Stimulated activated CD8-positive, alpha-beta memory T cell treated with anti-CD3 and anti-CD28 coated beads, Interleukin-7, amount 100 ng/mL, for 24 hours (primary cell): ENCODE measurements around the gene SAC3D1.
"Not testable (repeated sequence)": the region's sequence is repeated elsewhere in the genome, so short reads cannot be mapped to it uniquely, and the experiment has no call there.

ENCODE experiments used
- DNase-seq: peaks from one replicate; pipeline ENCODE4 v3.0.0-alpha.2; 2020; ENCODE audit warnings: low read depth

Gene SAC3D1

DNA sequence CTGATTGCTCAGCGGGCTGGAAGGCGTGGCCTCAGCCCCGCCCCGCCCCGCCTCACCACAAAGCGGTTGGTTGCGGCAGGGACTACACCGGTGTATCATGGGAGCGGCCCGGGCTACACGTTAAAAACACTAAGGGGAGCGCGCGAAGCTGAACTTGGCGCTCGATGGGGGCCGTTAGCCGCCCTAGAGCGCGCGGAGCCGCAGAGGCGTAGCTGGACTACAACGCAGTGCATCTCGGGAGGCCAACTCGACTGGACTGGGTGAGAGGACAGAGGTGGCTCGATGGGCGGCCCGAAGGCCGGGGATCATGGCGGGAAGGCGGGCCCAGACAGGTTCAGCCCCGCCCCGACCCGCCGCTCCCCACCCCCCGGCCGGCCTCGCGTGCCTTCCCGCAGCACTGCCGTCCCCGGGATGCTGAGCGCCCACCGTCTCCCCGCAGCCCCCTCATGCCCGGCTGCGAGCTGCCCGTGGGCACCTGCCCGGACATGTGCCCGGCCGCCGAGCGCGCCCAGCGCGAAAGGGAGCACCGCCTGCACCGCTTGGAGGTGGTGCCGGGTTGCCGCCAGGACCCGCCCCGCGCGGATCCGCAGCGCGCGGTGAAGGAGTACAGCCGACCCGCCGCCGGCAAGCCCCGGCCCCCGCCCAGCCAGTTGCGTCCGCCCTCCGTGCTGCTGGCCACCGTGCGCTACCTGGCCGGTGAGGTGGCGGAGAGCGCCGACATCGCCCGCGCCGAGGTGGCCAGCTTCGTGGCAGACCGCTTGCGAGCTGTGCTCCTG is at the start of gene SAC3D1:
TSS of gene SAC3D1 (plus strand) at position 364 of the 776 bp plus-strand sequence. CDS start at position 447, 83 bp downstream.
- peak; percentile 67 for DNase-seq

DNA sequence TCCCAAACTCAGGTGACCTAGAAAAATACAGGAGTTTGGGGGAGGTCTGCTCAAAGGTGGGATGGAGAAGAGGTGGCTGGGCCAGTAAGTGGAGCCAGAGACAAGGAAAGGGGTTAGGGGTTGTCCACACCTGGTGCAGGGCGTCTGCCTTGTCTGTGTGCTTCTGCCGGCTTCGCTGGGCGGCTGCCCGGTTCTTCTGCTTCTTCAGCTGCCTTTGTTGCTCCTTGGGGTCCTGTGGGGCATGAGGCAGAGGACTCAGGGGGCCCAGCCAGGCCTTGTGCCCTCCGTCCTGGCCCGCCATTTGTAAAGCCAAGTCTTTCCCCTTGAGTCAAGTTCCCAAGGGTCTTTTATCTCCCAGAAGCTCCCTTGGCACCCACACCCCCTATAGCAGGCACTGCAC is 46.7 kb upstream of the SAC3D1 start:
- DNase-seq, result no peak

DNA sequence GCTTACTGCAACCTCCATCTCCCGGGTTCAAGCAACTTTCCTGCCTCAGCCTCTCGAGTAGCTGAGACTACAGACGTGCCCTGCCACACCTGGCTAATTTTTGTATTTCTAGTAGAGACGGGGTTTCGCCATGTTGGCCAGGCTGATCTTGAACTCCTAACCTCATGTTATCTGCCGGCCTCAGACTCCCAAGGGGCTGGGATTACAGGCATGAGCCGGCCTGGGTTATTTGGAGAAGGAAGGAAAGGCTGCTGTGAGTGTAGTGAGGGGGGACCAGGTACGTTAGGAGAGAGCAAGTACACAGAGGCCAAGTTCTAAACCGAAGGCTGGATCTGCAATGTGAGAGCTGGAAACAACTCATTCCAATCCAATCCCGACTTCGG is 44.7 kb upstream of the SAC3D1 start:
- no peak for DNase-seq

DNA sequence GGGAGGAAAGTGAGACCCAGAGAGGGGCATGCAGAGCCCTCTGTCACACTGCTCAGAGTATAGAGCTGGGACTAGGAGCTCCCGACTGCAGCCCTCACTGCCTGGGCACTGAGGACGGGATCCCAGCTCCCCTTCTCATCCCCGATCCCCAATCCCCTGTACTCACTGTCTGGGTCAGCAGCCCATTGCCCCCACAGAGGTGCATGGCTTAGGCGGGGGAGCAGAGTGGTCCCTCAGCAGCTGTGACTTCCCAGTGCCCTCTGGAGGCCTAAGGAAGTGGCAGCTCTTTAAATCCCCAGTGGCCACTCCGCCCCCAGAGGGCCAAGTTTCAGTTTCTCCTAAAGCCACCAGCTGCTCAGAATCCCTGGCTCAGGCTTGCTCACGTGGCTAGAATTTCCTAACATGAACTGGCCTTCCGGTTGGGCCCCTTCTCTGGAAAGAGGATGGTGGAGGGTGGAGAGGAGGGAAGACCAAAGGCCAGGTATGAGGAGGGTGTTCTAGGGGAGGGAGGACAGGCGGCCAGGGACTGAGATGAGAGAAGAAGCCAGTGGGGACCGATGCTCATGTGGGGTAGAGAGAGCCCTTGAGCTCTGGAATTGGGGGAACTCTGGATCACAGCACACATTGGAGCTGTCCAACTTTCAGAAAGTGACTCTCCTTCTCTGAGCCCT is 44.2 kb upstream of the SAC3D1 start, which contains the start of gene BATF2:
TSS of gene BATF2 (minus strand) at position 262 of the 671 bp plus-strand sequence. CDS start at position 205, 57 bp downstream.
- no peak for DNase-seq

DNA sequence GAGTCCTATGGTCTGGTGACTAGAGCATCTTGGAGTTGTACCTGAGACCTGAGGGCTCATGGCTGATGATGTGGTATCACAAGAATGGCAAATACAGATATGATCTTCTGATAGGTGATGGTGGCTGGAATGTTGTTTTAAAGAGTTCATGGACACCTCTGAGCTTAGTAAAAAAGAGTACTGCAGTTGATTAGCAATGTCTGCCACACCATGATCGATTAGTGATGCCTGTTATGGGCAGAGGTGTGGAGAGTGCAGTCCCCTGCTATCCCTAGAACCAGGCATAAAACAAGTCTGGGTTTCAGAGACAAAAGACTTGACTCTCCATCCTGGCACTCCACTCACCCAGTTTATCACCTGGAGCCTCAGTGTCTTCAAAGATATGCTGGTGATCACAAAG is 42.9 kb upstream of the SAC3D1 start:
- no peak for DNase-seq

DNA sequence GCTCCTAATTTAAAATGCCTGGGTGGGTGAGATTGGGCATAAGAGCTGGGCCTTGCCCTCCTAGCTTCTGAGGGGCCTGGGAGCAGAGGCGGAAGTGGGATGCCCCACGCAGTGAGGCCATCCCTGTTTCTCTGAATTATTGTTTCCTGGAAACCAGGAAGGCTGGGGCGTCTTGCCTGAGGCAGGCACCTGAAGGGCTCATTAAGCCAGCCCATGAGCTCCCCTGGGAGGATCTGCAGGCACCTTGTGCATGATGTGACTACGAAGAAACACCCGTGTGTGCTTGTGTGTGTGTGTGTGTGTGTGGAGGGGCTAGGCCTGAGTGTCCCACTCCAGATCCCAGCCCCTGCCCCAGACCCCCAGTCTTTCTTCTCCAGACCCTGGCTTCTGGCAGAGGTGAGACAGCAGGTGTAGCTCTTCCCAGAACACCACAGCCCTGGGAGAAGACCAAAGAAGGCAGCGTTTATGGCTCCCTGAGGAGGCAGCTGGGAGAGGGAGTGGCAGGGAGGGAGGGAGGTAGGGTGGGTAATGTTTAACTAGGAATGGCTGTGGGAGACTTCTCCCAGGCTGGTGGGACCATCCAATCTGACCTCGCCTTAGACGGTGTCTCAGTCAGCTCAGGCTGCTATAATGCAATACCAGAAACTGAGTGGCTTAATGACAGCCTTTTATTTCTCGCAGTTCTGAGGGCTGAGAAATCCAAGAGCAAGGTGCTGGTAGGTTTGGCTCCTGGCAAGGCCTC is 42.1 kb upstream of the SAC3D1 start:
- no peak for DNase-seq

DNA sequence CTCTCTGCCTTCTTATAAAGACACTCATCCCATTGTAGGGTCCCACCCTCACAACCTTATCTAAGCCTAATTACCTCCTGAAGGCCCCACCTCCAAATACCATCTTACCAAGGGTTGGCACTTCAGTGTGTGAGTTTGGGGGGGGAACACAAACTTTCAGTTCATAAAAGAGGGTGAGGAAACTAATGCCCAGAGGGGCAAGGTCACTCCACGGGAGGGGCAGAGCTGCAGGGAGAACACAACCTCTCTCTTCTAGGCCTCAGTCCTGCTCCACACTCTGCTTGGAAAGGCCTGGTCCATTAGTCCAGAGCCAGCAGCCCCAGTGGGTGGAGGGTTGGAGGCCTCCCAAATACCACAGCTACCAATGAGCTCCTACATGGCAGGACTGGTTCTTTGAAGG is 41.5 kb upstream of the SAC3D1 start:
- no peak for DNase-seq

DNA sequence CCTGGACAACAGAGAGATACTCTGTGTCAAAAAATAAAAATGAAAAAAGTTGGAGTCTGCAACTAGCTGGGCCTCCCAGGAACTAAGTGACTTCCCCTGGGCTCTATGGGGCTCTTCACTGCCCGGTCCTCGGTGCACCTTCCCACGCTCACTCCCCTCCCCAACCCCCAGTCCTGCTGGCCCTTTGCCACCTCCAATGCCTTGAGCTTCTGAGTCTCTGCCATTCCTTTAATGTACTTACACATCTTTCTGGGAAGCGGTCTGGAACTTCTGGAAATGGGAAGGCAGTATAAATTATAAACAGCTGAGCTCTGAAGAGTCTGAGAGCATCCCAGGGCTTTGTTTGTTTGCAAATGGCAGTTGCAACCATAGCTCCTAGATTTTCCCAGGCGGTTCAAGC is 38.3 kb upstream of the SAC3D1 start:
- DNase-seq, result no peak

DNA sequence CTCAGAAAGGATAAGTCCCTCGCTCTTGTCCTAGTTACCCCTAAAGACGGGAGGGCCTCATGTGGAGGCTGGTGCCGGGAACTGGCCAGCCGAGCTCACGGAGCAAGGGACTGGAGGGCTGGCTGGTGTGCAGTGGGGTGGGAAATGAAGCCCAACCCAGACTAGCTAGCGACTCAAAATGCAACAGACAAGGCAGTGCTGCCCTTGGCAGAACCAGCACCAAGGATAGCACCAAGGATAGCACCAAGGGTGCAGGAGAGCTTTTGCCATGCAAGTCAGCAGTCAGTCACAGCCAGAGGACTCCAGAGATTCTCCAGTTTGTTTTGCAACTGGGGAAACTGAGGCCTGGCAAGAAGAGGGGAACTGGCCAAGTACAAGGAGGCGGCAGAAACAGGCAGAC is 37.7 kb upstream of the SAC3D1 start:
- DNase-seq, result no peak

DNA sequence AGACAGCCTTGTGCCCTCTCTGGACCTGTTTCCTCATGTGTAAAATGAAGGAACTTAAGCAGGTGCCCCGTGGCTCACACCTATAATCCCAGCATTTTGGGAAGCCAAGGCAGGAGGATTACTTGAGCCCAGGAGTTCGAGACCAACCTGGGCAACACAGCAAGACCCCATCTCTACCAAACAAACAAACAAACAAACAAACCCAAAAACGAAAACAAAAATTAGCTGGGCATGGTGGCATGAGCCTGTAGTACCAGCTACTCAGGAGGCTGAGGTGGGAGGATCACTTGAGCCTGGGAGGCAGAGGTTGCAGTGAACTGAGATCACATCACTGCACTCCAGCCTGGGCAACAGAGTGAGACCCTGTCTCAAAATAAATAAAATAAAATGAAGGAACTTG is 37.0 kb upstream of the SAC3D1 start:
- DNase-seq, result not testable (repeated sequence)

DNA sequence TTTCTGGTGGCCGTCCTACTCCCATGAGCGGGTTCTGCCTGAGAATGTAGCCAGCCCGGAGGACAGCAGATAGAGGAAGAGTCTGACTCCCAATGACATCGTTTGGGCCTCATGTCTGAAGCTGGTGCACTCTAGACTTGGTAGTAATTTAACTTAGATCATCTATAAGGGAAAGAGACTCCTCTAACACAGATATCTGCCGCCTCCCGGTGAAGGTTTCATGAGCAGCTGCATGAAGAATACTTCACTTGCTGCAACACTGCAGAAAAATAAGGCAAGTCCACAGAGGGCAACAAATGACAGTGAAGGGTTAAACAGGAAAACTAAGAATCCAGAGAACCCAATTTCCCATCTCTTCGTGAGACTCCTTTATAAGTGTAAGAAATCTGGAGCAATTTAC is 33.0 kb upstream of the SAC3D1 start:
- no peak for DNase-seq

DNA sequence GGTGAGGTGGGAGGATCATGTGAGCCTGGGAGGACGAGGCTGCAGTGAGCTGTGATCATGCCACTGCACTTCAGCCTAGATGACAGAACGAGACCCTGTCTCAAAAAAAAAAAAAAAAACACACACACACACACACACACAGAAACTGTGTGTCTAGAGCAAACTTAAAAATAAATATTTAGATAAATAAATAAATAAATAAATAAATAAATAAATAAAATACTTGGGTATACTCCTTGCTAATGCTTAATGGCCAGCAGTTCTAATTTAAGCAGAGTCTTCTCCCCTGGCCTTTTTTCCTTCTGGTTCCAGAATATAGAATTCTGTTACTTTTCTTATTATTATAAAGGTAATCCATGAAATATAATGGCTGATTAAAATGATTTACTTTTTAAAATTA is 32.1 kb upstream of the SAC3D1 start:
- DNase-seq, result no peak

DNA sequence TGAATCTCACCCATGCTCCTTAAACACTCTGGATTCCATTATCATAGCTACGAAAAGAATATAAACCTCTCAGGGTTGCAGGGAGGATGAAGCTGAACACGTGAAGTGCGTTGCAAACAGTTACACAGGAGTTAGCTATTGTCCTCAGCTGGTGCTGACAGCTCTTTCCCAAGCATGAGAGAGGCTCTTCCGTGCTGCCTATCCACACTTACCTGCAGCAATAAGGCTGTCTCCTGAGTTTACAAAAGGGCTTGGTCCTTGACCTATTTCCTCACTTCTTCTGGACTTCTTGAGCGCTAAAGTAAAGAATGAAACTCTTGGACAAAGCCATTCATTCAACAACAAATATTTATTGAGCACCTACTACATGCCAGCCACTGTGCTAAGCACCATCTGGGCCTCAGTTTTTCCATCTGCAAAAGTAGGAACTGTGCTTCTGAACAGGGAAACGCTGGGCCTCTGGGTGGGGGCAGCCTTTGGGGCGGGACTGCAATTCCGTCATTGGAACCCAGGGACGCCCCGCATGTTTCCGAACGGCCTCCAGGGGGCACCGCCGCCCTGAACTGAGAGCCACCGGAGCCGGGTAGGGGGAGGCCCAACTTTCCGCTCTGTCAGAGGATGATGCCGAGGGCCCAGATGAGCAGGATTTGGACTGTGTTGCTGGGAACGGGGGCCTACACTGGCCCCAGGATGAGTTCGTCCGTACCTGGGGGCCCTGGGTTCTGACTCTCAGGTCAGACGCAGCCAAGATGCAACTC is 27.7 kb upstream of the SAC3D1 start:
- peak; percentile 85 for DNase-seq

DNA sequence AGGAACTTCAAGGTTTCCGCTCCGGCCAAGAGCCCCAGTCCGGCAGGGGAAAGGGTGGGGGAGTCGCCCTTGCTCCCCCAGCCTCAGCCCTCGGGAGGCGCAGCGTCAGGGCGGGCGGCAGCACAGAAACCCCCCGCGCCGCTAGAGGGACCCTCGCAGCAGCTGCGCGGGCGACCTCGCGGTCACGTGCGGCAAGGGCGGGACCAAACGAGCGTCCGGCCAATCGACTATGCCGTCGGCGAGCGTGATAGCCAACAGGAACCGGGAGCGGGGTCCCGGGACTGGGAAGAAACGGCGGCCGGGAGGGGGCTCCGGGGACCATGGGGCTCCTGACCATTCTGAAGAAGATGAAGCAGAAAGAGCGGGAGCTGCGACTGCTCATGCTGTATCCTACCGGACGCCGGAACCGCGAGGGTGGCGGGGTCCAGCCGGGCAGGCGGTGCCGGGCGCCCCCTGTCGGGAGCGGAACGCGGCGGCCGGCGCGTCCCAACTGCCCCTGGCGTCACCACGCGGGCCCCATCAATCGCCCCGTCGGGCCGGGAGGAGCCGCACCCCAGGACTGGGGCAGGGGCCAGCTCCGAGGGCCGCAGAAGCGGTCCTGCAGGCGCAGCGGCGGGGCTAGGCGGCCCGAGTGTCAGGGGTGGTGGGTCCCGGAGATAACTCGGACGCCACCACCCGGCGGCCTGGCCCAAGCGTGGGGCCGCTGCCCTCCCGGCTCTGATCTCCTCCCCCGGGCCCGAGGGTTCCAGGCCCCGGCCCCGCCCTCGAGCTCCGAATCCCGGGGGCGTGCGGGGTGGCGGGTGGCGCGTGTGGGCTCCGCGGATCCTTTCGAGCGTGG is 26.9 kb upstream of the SAC3D1 start, which contains the start of gene ARL2:
TSS of gene ARL2 (plus strand) at position 273 of the 838 bp plus-strand sequence. CDS start at position 321, 48 bp downstream.
- peak; percentile 71 for DNase-seq

DNA sequence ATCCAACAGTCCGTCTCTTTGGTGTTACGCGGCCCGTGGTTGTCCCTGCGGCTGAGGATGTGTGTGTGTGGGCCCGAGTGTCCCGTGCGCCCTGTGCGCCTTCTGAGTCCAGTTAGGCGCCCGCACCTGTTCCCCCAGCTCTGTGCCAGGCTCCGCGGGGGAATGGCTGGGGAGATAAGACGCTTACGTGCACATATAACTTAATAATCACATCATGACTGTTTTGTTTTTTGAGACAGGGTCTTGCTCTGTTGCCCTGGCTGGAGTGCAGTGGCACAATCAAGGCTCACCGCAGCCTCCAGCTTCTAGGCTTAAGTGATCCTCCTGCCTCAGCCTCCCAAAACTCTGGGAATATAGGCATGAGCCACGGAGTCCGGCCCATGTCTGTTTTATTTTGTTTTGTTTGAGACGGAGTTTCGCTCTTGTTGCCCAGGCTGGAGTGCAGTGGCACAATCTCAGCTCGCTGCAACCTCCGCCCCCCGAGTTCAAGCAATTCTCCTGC is 26.2 kb upstream of the SAC3D1 start:
- DNase-seq, result no peak

DNA sequence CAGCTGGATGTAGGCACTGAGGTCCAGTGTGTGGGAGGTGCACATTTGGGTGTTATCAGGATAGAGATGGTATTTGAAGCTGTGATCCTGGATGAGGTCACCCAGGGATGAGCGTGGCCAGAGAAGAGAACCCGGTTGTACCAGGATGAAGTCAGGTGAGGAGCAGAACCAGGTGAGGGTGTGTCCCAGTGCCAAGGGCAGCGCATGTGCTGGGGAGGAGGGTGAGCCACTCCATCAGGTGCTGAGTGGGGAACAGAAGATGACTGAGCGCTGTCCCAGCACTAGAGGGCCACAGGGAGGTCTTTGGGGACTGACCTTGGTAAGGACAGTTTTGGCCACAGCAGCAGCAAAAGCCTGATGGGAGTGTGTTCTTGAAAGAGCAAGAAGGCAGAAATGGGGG is 24.3 kb upstream of the SAC3D1 start:
- no peak for DNase-seq

DNA sequence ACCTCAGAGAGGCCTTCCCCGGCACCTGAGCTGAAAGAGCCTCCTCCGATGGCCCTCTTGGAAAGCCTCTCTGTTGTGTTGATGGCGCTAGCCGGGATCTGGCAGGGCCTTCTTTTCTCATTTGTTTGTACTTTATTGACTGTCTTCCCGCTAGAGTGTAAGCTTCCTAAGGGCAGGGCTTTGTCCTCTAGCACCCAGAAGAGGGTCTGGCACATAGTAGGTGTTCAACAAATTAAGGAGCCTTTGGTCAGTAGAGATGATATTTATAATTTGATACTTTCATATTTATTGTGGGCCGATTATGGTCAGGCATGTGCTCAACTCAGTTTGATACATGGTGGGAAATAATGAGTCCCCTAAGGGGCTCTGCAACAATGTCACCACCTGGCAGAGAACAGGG is 23.1 kb upstream of the SAC3D1 start:
- DNase-seq, result no peak

DNA sequence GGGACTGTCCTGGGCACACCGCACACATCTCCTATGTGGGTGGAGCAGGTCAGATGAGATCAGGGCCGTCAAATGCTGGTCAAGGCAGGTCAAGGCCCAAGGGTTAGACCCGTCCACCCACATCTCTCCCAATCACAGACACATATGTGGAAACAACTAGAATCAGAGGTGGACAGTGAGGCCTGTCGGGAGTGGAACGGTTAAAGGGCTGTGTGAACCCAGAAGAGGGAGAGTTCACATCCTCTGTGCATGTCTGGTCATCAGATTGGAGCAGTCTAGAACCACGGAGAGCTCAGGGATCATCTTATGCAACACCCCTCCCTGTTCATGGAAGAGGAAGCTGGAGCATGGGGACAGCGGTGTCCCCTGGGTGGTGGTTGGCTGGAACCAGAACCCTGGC is 21.2 kb upstream of the SAC3D1 start:
- DNase-seq, result no peak

DNA sequence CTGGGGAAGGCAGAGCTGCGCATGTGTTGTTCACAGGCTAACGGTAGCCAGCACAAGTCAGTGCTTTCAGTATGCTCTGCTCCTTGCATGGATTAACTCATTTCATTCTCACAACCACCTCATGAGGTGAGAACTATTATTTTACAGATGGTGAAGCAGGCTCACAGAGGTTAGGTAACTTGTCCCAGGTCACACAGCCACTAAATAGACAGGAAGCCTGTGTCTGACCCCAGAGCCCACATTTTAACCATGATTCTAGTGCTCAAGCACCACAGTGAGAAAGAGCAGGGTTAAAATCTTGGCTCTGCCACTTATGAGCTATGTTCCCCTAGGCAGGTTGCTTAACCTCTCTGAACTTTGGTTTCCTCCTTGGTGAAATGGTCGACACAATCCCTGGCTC is 20.0 kb upstream of the SAC3D1 start:
- no peak for DNase-seq

DNA sequence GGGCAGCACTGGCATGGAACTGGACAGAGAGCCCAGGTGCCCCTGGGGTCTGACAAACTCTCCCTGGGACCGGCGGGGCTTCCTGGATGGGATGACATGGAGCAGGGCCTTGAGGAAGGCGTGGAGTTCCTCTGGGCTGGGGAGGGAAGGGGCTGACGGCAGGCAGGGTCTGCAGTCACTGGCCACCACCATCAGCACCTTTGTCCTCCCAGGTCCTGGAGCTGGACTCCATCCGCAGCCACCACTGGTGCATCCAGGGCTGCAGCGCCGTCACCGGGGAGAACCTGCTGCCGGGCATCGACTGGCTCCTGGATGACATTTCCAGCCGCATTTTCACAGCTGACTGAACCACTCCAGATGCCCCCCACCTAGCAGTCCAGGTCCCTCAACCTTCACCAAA is 19.5 kb upstream of the SAC3D1 start:
- DNase-seq, result no peak

DNA sequence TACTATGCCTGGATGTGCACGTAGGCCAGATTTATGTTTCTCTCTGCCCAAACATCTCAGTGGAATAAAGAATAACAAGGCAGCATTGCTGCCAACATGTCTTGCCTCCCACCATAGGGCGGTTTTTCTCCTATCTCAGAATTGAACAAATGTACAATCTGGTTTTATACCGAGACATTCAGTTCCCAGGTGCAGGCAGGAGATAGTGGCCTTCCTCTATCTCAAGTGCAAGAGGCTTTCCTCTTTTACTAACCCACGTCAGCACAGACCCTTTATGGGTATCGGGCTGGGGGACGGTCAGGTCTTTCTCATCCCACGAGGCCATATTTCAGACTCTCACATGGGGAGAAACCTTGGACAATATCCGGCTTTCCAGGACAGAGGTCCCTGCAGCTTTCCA is 17.5 kb upstream of the SAC3D1 start:
- not testable (repeated sequence) for DNase-seq
